Uterus (tissue), 2 donors: ENCODE results near the gene HECW1.

Experiments used
- POLR2A ChIP-seq, 2 donors: fragments of 450-650 bp; IDR thresholded peaks; one replicate each; pipeline ENCODE4 v1.6.1; 2016; ENCODE audit warnings: antibody characterized with exemption in 2 of 2, mild to moderate bottlenecking in 1 of 2, moderate library complexity in 1 of 2
- TF ChIP-seq, protein P1 (sequence below), 4 experiments: fragments of 200-600 bp in 2 of 4; fragments of 450-650 bp in 2 of 4; sonication (generic) in 2 of 4; IDR thresholded peaks; one replicate each; pipeline ENCODE4 v1.5.1; 2016 to 2019; ENCODE audit warnings: antibody characterized with exemption in 4 of 4, mild to moderate bottlenecking in 2 of 4, moderate library complexity in 1 of 4

DNA sequence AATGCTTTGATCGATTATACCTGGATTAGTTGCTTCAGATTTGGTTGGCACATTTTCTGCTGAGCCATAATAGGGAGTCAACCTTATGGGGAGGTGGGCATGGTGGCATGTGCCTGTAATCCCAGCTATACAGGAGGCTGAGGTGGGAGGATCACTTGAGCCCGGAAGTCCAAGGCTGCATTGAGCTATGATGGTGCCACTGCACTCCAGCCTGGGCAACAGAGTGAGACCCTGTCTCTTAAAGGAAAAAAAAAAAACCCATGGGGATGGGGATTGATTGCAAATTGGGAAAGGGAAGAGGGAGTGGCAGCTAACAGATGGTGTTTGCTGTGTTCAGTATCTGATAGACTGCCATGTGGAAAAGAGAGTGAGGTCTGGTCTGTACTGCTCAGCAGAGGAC is 481.6 kb downstream of the HECW1 start:
- TF ChIP-seq, protein P1, sequence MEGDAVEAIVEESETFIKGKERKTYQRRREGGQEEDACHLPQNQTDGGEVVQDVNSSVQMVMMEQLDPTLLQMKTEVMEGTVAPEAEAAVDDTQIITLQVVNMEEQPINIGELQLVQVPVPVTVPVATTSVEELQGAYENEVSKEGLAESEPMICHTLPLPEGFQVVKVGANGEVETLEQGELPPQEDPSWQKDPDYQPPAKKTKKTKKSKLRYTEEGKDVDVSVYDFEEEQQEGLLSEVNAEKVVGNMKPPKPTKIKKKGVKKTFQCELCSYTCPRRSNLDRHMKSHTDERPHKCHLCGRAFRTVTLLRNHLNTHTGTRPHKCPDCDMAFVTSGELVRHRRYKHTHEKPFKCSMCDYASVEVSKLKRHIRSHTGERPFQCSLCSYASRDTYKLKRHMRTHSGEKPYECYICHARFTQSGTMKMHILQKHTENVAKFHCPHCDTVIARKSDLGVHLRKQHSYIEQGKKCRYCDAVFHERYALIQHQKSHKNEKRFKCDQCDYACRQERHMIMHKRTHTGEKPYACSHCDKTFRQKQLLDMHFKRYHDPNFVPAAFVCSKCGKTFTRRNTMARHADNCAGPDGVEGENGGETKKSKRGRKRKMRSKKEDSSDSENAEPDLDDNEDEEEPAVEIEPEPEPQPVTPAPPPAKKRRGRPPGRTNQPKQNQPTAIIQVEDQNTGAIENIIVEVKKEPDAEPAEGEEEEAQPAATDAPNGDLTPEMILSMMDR (IDR thresholded peaks at IDR 0.05), result no peak
- no peak for TF ChIP-seq POLR2A (IDR thresholded peaks at IDR 0.05)
